Aorta (tissue), 5 donors: Measurements from ENCODE around the gene KCNH5. TPM values are rescaled to one million over a fixed set of nuclear protein-coding genes. Genes with fewer than 3 reads are reported as not detected.
A peak's percentile ranks its signal among the peaks of the same experiment; 100 is the strongest.

Experiments
- ATAC-seq: fragments of 200-7000 bp; cut with Tn5 transposase; one replicate; pipeline ENCODE4 v1.9.1; 2022; ENCODE audit warnings: moderate library complexity; ENCODE audit not compliant: low FRiP score
- DNase-seq, 2 donors: peaks; one replicate each; pipeline ENCODE4 v3.0.0-alpha.2; 2020
- H3K27ac ChIP-seq, 2 donors: one replicate each; pipeline ENCODE4 v1.5.1; 2013; ENCODE audit warnings: low read length in 2 of 2, mild to moderate bottlenecking in 2 of 2, moderate library complexity in 2 of 2, control low read depth in 1 of 2, inconsistent platforms in 1 of 2, low read depth in 1 of 2
- H3K27me3 ChIP-seq, 2 donors: one replicate each; pipeline ENCODE4 v1.6.1; 2013; ENCODE audit warnings: control low read depth in 1 of 2, low read length in 1 of 2, mild to moderate bottlenecking in 1 of 2, moderate library complexity in 1 of 2; ENCODE audit not compliant: insufficient read depth in 2 of 2, control insufficient read depth in 1 of 2
- H3K36me3 ChIP-seq, 2 donors: one replicate each; pipeline ENCODE4 v1.6.1; 2013; ENCODE audit warnings: control low read depth in 1 of 2, low read length in 1 of 2, mild to moderate bottlenecking in 1 of 2; ENCODE audit not compliant: insufficient read depth in 2 of 2, control insufficient read depth in 1 of 2
- H3K4me1 ChIP-seq, 2 donors: one replicate each; pipeline ENCODE4 v1.6.1; 2013; ENCODE audit warnings: low read length in 2 of 2, control low read depth in 1 of 2, mild to moderate bottlenecking in 1 of 2, moderate library complexity in 1 of 2; ENCODE audit not compliant: insufficient read depth in 2 of 2, control insufficient read depth in 1 of 2
- H3K4me3 ChIP-seq, 2 donors: one replicate each; pipeline ENCODE4 v1.5.1; 2013; ENCODE audit warnings: low read length in 2 of 2, control low read depth in 1 of 2, mild to moderate bottlenecking in 1 of 2
- H3K9me3 ChIP-seq: one replicate; pipeline ENCODE4 v1.6.1; 2013; ENCODE audit warnings: mild to moderate bottlenecking, low read length; ENCODE audit not compliant: control insufficient read depth
- WGBS, 2 donors: extraction: QIAGEN DNeasy Blood & Tissue Kit; methylation state at CpG; one replicate each; pipeline ENCODE4 v1.1.7; 2013; 5-methylcytosine and 5-hydroxymethylcytosine counted together
- intact Hi-C, 2 donors: fragments of 100-400 bp; cut with DNase I; formaldehyde crosslinking; loops; one replicate each; pipeline versions ENCODE4 v1.14.2 to v1.15.0; 2022
- long read RNA-seq, 2 donors: library from polyadenylated mRNA; unstranded; transcript quantifications; one replicate each; pipeline ENCODE4 v2.0.0, GENCODE V29; 2020 to 2021
- polyA plus RNA-seq, 2 donors: library from polyadenylated mRNA; stranded (reverse); fragments of 200-250 nt; gene quantifications; one replicate each; pipeline ENCODE4 v1.2.3, GENCODE V29; 2013
- total RNA-seq, 2 donors: library from RNA; stranded (reverse); fragmentation: NEBNext Ultra II Directional; extraction: Animal tissue kit (Norgen Biotek cat#: 25700); gene quantifications; one replicate each; pipeline ENCODE4 v1.2.1, GENCODE V29; 2021
- donor health status: healthy with polysubstance abuse.
- donor health status: Bipolar disorder and iron deficiency.
- donor health status: DM: no; HTN: no; CAD: no.
- donor health status: DM: no; HTN: no; CAD: no.
- donor health status: DM: yes; HTN: yes; CAD: no.

Gene KCNH5
- not detected for total RNA-seq
- polyA plus RNA-seq: not detected
- long read RNA-seq, donor 1: 0 reads
- long read RNA-seq, donor 2: 0 reads

DNA sequence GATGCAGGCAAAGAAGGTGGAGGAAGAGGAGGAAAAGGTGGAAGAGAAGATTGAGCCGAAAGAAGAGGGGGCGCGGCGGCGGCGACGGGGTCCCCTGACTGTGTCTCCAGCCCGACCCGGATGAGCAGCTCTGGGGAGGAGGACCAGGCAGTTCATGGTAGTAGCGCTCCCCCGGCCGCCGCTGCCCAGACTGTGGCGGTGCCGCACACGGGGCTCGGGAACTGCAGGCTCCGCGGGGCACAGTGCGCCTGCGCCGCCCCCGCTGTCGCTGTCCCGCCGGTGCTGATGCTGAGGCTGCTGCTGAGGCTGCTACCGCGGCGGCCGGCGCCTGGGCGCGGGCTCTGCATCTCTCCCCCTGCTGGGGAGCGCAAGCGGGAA, at the start of gene KCNH5:
Gene KCNH5 (minus strand): TSS at position 225 of the 378 bp plus-strand sequence. CDS start 272 bp downstream, outside the sequence.
- Histone ChIP-seq H3K36me3 (no peaks in the 10 kb centered on the region), H3K27ac (no peak within 1 kb of the TSS), H3K4me3 (no peak within 1 kb of the TSS), H3K9me3 (no peaks in the 10 kb centered on the region), H3K4me1 (no peaks in the 10 kb centered on the region), H3K27me3 (peaks cover 0 to 3% of the 10 kb centered on the region in 2 donors)
- ATAC-seq (peak; percentile 49), DNase-seq (peak in 1 of 2 donors; percentile 75)
- intact Hi-C loops: no loop called here
- 1 to 3% methylated on average over 20 to 35 of the region's 35 CpGs for WGBS, 2 donors

DNA sequence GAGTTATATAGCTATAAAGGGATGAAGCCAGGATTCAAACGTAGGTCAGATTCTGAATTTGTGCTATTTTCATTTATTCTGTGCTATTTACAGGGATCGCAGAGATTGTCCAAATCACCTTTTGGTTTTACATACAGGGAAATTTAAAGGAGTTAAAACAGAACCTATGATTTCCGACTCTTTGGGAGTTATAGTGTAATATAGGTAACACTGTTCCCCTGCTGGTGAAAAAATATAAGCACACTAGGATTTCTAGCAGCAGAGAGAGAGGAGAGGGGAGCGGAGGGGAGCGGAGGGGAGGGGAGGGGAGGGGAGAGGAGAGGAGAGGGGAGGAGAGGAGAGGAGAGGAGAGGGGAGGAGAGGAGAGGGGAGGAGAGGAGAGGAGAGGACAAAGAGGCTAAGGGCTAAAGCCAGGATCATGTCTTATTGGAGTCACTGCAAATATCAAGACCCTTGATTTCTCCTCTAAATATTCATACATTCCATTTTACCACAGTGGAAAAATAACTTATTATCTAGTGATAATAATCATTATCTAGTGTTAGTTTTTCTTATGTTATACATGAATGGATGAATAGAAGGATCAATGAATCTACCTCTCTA, 46.2 kb upstream of the KCNH5 start:
- Histone ChIP-seq H3K36me3 (no peaks in the 10 kb centered on the region), H3K4me3 (no peak overlapping the region), H3K27ac (no peak overlapping the region), H3K4me1 (no peaks in the 10 kb centered on the region), H3K27me3 (no peaks in the 10 kb centered on the region), H3K9me3 (no peaks in the 10 kb centered on the region)
- 79 to 81% methylated on average over 3 of the region's 5 CpGs for WGBS, 2 donors
- intact Hi-C loops: no loop called here
- DNase-seq: no peak
- no peak for ATAC-seq

DNA sequence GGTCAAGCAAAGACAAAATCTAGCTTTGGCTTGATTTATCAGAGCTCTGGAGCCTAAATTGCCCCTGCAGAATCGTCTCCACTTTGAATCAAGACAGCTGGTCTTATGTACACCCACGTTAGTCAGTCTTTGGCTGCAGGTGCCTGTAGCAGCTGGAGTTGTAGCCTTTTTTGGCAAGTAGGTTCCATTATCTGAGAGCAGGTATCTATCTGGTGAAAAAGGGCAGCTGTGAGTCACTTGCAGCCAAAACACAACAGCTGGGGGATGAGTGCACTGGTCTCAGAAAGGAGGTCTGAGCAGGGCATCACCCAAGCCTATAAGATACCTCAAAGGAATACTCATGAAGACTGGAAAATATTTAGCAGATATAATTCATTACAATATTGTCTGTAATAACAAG, 43.6 kb upstream of the KCNH5 start:
- intact Hi-C loops: no loop called here
- H3K27me3 ChIP-seq: no peaks in the 10 kb centered on the region
- 52 to 55% methylated on average over 2 of the region's 2 CpGs for WGBS, 2 donors
- peaks cover 1% of the 10 kb centered on the region for H3K9me3 ChIP-seq
- H3K4me3 ChIP-seq: no peak overlapping the region
- no peaks in the 10 kb centered on the region for H3K36me3 ChIP-seq
- H3K27ac ChIP-seq: no peak overlapping the region
- no peaks in the 10 kb centered on the region for H3K4me1 ChIP-seq
- no peak for DNase-seq
- ATAC-seq: no peak

GRCh38 chr14:63078569-63078968, 33.3 kb upstream of the KCNH5 start:
- intact Hi-C loops: no loop called here
- no peak overlapping the region for H3K4me3 ChIP-seq
- no peak for ATAC-seq

GRCh38 chr14:63076488-63076887, 31.2 kb upstream of the KCNH5 start:
- Histone ChIP-seq H3K27me3 (no peaks in the 10 kb centered on the region), H3K36me3 (no peaks in the 10 kb centered on the region), H3K9me3 (peaks cover 2% of the 10 kb centered on the region), H3K27ac (no peak overlapping the region), H3K4me3 (no peak overlapping the region), H3K4me1 (no peaks in the 10 kb centered on the region)
- ATAC-seq (no peak), DNase-seq (no peak)
- intact Hi-C loops: no loop called here

More at GRCh38 chr14:63078569-63078968, 33.3 kb upstream of the KCNH5 start:
- Histone ChIP-seq H3K27ac (no peak overlapping the region), H3K4me1 (no peaks in the 10 kb centered on the region), H3K9me3 (peaks cover 1% of the 10 kb centered on the region), H3K27me3 (no peaks in the 10 kb centered on the region), H3K36me3 (no peaks in the 10 kb centered on the region)
- 37 to 39% methylated on average over 1 of the region's 1 CpG for WGBS, 2 donors
- DNase-seq: no peak

- WGBS, 2 donors: 13 to 41% methylated on average over 1 of the region's 1 CpG
Measured at GRCh38 chr14:63055631-63056030, 10.4 kb upstream of the KCNH5 start.

GRCh38 chr14:63051992-63052391, 6.7 kb upstream of the KCNH5 start:
- Histone ChIP-seq H3K27ac (no peak overlapping the region), H3K4me1 (no peaks in the 10 kb centered on the region), H3K27me3 (peaks cover 3 to 4% of the 10 kb centered on the region in 2 donors), H3K4me3 (no peak overlapping the region), H3K9me3 (peaks cover 2% of the 10 kb centered on the region), H3K36me3 (no peaks in the 10 kb centered on the region)
- intact Hi-C loops: no loop called here
- DNase-seq (no peak), ATAC-seq (no peak)
- 44 to 49% methylated on average over 4 of the region's 4 CpGs for WGBS, 2 donors

More at GRCh38 chr14:63055631-63056030, 10.4 kb upstream of the KCNH5 start:
- intact Hi-C loops: no loop called here
- Histone ChIP-seq H3K27ac (no peak overlapping the region), H3K4me3 (no peak overlapping the region), H3K27me3 (peaks cover 0 to 4% of the 10 kb centered on the region in 2 donors), H3K4me1 (no peaks in the 10 kb centered on the region), H3K9me3 (peaks cover 2% of the 10 kb centered on the region), H3K36me3 (no peaks in the 10 kb centered on the region)
- DNase-seq (no peak), ATAC-seq (no peak)

GRCh38 chr14:63051301-63051700, 6.0 kb upstream of the KCNH5 start:
- DNase-seq (no peak), ATAC-seq (no peak)
- Histone ChIP-seq H3K27ac (no peak overlapping the region), H3K27me3 (peaks cover 3 to 4% of the 10 kb centered on the region in 2 donors), H3K9me3 (peaks cover 2% of the 10 kb centered on the region), H3K36me3 (no peaks in the 10 kb centered on the region), H3K4me3 (no peak overlapping the region), H3K4me1 (no peaks in the 10 kb centered on the region)
- intact Hi-C loops: no loop called here
- WGBS, 2 donors: 82 to 93% methylated on average over 2 of the region's 2 CpGs

DNA sequence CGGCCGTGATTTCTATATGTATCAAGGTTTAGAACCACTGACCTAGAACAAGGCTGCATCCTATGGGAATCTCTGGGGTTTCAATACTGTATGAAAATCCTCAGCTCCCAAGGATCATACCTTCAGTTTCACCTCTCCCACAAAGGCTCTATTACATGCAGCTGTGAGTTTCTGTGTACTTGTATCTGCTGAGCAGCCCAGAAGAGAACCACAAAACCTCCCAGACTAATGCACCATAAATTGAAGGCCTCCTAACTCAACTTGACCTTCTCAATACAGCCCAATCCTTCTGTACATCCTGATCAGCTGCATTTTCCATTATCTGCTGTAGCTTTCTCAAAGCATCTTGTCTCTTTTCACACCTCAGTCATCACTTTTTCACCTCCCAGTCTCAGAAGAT, 5.4 kb upstream of the KCNH5 start:
- Histone ChIP-seq H3K9me3 (peaks cover 2% of the 10 kb centered on the region), H3K27ac (no peak overlapping the region), H3K36me3 (no peaks in the 10 kb centered on the region), H3K27me3 (peaks cover 3 to 4% of the 10 kb centered on the region in 2 donors), H3K4me1 (no peaks in the 10 kb centered on the region), H3K4me3 (no peak overlapping the region)
- intact Hi-C loops: no loop called here
- ATAC-seq (no peak), DNase-seq (no peak)
- WGBS, 2 donors: 93 to 97% methylated on average over 2 of the region's 2 CpGs
